Coronary artery (tissue), 2 donors: ENCODE measurements around the gene SPSB2.

Experiments
- DNase-seq: peaks from one replicate; pipeline ENCODE4 v3.0.0-alpha.2; 2017; ENCODE audit warnings: low spot score
- H3K27ac ChIP-seq, 2 donors: fragments of 200-600 bp; sonication (generic); one replicate each; pipeline ENCODE4 v1.5.1; 2016 to 2019
- H3K4me3 ChIP-seq: fragments of 200-600 bp; sonication (generic); 2 replicates; pipeline ENCODE4 v1.5.1; 2016; ENCODE audit warnings: mild to moderate bottlenecking, moderate library complexity
- TF ChIP-seq, protein P1 (sequence below): fragments of 200-600 bp; sonication (generic); IDR thresholded peaks from one replicate; pipeline ENCODE4 v1.5.1; 2019; ENCODE audit warnings: antibody characterized with exemption

SPSB2 gene

GRCh38 chr12:6826734-6827436 lies 46.2 kb downstream of the SPSB2 start:
- Histone ChIP-seq H3K27ac (peak overlapping the region in 1 of 2 donors; percentile 94), H3K4me3 (no peak overlapping the region)
- DNase-seq, result no peak
- TF ChIP-seq, protein P1, sequence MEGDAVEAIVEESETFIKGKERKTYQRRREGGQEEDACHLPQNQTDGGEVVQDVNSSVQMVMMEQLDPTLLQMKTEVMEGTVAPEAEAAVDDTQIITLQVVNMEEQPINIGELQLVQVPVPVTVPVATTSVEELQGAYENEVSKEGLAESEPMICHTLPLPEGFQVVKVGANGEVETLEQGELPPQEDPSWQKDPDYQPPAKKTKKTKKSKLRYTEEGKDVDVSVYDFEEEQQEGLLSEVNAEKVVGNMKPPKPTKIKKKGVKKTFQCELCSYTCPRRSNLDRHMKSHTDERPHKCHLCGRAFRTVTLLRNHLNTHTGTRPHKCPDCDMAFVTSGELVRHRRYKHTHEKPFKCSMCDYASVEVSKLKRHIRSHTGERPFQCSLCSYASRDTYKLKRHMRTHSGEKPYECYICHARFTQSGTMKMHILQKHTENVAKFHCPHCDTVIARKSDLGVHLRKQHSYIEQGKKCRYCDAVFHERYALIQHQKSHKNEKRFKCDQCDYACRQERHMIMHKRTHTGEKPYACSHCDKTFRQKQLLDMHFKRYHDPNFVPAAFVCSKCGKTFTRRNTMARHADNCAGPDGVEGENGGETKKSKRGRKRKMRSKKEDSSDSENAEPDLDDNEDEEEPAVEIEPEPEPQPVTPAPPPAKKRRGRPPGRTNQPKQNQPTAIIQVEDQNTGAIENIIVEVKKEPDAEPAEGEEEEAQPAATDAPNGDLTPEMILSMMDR, result no peak

DNA sequence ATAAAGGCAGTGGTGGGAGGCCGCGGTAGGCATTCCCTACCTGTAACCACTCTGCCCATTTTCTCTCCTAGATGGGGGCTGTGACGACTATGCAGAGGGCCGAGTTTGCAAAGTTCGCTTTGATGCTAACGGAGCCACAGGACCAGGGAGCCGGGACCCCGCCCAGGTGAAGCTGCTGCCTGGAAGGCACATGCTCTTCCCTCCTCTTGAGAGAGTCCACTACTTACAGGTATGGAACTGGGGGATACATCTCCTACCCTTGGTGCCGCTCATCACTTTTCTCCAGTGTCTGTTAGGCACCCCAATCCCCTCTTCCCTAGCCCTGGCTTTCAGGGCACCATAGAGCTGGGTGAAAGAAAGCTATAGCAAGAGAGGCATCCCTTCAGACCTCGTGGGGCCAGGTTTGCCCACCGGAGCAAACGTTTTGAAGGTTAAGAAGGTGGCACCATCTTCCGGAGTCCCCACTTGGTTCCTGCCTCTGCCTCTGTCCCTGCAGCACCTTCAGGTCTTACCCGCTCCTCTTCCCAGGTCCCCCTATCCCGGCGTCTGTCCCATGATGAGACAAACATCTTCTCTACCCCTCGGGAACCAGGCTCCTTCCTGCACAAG lies 46.9 kb downstream of the SPSB2 start:
- TF ChIP-seq, protein P1, result no peak
- DNase-seq, result no peak
- no peak overlapping the region for H3K4me3 ChIP-seq
- H3K27ac ChIP-seq, result no peak overlapping the region

GRCh38 chr12:6825398-6826124 lies 47.5 kb downstream of the SPSB2 start:
- DNase-seq, result peak; percentile 87
- Histone ChIP-seq H3K4me3 (peak overlapping the region; percentile 54), H3K27ac (no peak overlapping the region)
- TF ChIP-seq, protein P1, result peak; percentile 91

- no peak overlapping the region for H3K27ac ChIP-seq
- H3K4me3 ChIP-seq, result peak overlapping the region; percentile 54
- TF ChIP-seq, protein P1, result no peak
- DNase-seq, result no peak
Observed at GRCh38 chr12:6824901-6825381, 48.2 kb downstream of the SPSB2 start.

- DNase-seq, result no peak
- H3K4me3 ChIP-seq, result no peak overlapping the region
- TF ChIP-seq, protein P1, result no peak
- H3K27ac ChIP-seq, result no peak overlapping the region
Observed at GRCh38 chr12:6824085-6824775, 48.9 kb downstream of the SPSB2 start.

- no peak for DNase-seq
- H3K27ac ChIP-seq, result no peak overlapping the region
- no peak overlapping the region for H3K4me3 ChIP-seq
- TF ChIP-seq, protein P1, result no peak
Observed at GRCh38 chr12:6823182-6824084, 49.7 kb downstream of the SPSB2 start.
